Mesenchymal stem cell (in vitro differentiated cells and primary cell): Measurements from ENCODE around the gene TNPO2.

Source experiments
- DNase-seq: peaks from one replicate; pipeline ENCODE4 v3.0.0-alpha.2; 2013
- H2AFZ ChIP-seq: one replicate; pipeline ENCODE4 v1.6.1; 2013; ENCODE audit warnings: low read depth, mild to moderate bottlenecking, control low read depth, inconsistent platforms, low read length, moderate library complexity
- H2AK5ac ChIP-seq: 2 replicates; pipeline ENCODE4 v1.6.1; 2013; ENCODE audit warnings: low read length, moderate library complexity, mild to moderate bottlenecking, inconsistent platforms; ENCODE audit not compliant: severe bottlenecking
- H2BK120ac ChIP-seq: one replicate; pipeline ENCODE4 v1.6.1; 2013; ENCODE audit warnings: low read depth, mild to moderate bottlenecking, inconsistent platforms, low read length, moderate library complexity
- H2BK12ac ChIP-seq, 2 experiments: one replicate each; pipeline ENCODE4 v1.6.1; 2013; ENCODE audit warnings: inconsistent platforms in 2 of 2, low read length in 2 of 2, mild to moderate bottlenecking in 2 of 2, moderate library complexity in 2 of 2, control low read depth in 1 of 2
- H2BK15ac ChIP-seq: one replicate; pipeline ENCODE4 v1.6.1; 2013; ENCODE audit warnings: mild to moderate bottlenecking, low read depth, inconsistent platforms; ENCODE audit not compliant: poor library complexity, severe bottlenecking
- H2BK5ac ChIP-seq: 2 replicates; pipeline ENCODE4 v1.6.1; 2013; ENCODE audit warnings: low read depth, mild to moderate bottlenecking, low read length, control low read depth, inconsistent platforms; ENCODE audit not compliant: poor library complexity, severe bottlenecking
- H3K14ac ChIP-seq, 2 experiments: one replicate each; pipeline ENCODE4 v1.6.1; 2013; ENCODE audit warnings: inconsistent platforms in 2 of 2, low read length in 2 of 2, control low read depth in 1 of 2, mild to moderate bottlenecking in 1 of 2, moderate library complexity in 1 of 2
- H3K18ac ChIP-seq, 2 experiments: one replicate each; pipeline ENCODE4 v1.6.1; 2013; ENCODE audit warnings: inconsistent platforms in 2 of 2, low read length in 2 of 2, control low read depth in 1 of 2, low read depth in 1 of 2, mild to moderate bottlenecking in 1 of 2
- H3K23ac ChIP-seq, 2 experiments: one replicate each; pipeline ENCODE4 v1.6.1; 2013; ENCODE audit warnings: inconsistent platforms in 2 of 2, low read length in 2 of 2, mild to moderate bottlenecking in 2 of 2, moderate library complexity in 2 of 2, control low read depth in 1 of 2
- H3K27ac ChIP-seq: 2 replicates; pipeline ENCODE4 v1.5.1; 2013; ENCODE audit warnings: mild to moderate bottlenecking, moderate library complexity, low read length, control low read depth, inconsistent platforms; ENCODE audit not compliant: poor library complexity, severe bottlenecking
- H3K27me3 ChIP-seq, 2 experiments: 2 replicates each; pipeline versions ENCODE4 v1.6.1 to v1.7.0; 2013; ENCODE audit warnings: low read length in 2 of 2, mild to moderate bottlenecking in 2 of 2, moderate library complexity in 2 of 2, control low read depth in 1 of 2, inconsistent platforms in 1 of 2; ENCODE audit not compliant: control insufficient read depth in 1 of 2, insufficient read depth in 1 of 2
- H3K36me3 ChIP-seq, 2 experiments: 2 replicates each; pipeline versions ENCODE4 v1.6.1 to v1.7.0; 2013; ENCODE audit warnings: low read length in 2 of 2, control low read depth in 1 of 2, inconsistent platforms in 1 of 2, low read depth in 1 of 2, mild to moderate bottlenecking in 1 of 2; ENCODE audit not compliant: insufficient read depth in 2 of 2, control insufficient read depth in 1 of 2
- H3K4ac ChIP-seq, 2 experiments: one replicate each; pipeline ENCODE4 v1.6.1; 2013; ENCODE audit warnings: inconsistent platforms in 2 of 2, low read length in 2 of 2, mild to moderate bottlenecking in 2 of 2, moderate library complexity in 2 of 2, control low read depth in 1 of 2, low read depth in 1 of 2
- H3K4me1 ChIP-seq: 2 replicates; pipeline ENCODE4 v1.6.1; 2013; ENCODE audit warnings: low read depth, low read length, control low read depth; ENCODE audit not compliant: control insufficient read depth, insufficient read depth
- H3K4me2 ChIP-seq: 2 replicates; pipeline ENCODE4 v1.6.1; 2013; ENCODE audit warnings: low read length, mild to moderate bottlenecking, inconsistent platforms; ENCODE audit not compliant: poor library complexity, severe bottlenecking
- H3K4me3 ChIP-seq, 2 experiments: 2 replicates each; pipeline versions ENCODE4 v1.5.1 to v1.7.0; 2013; ENCODE audit warnings: low read length in 2 of 2, mild to moderate bottlenecking in 2 of 2, control low read depth in 1 of 2, low read depth in 1 of 2; ENCODE audit not compliant: insufficient read depth in 1 of 2
- H3K79me1 ChIP-seq: replicated peaks from 2 replicates; pipeline ENCODE4 v1.6.1; 2013; ENCODE audit warnings: mild to moderate bottlenecking, control low read depth, low read length, inconsistent platforms; ENCODE audit not compliant: poor library complexity, severe bottlenecking
- H3K9ac ChIP-seq: 2 replicates; pipeline ENCODE4 v1.7.0; 2013; ENCODE audit warnings: mild to moderate bottlenecking, low read length, moderate library complexity
- H3K9me3 ChIP-seq: 2 replicates; pipeline ENCODE4 v1.7.0; 2013; ENCODE audit warnings: mild to moderate bottlenecking, low read length; ENCODE audit not compliant: control insufficient read depth
- H4K8ac ChIP-seq: one replicate; pipeline ENCODE4 v1.6.1; 2013; ENCODE audit warnings: inconsistent platforms, mild to moderate bottlenecking, low read length, moderate library complexity
- H4K91ac ChIP-seq: one replicate; pipeline ENCODE4 v1.6.1; 2013; ENCODE audit warnings: mild to moderate bottlenecking, low read length, inconsistent platforms
- WGBS: methylation state at CpG from one replicate; pipeline ENCODE4 v1.1.7; 2013; ENCODE audit warnings: mixed read lengths; 5-methylcytosine and 5-hydroxymethylcytosine counted together

TNPO2 gene

GRCh38 chr19:12689581-12690216, 34.0 kb downstream of the TNPO2 start:
- Histone ChIP-seq H2BK12ac (no peak overlapping the region), H3K14ac (no peak overlapping the region), H2BK5ac (no peak overlapping the region), H3K27me3 (no peaks in the 10 kb centered on the region), H2BK120ac (no peak overlapping the region), H3K23ac (no peak overlapping the region), H4K8ac (peak overlapping the region; percentile 19), H3K4me3 (no peak overlapping the region), H3K36me3 (peaks cover 35 to 44% of the 10 kb centered on the region in 2 experiments), H2BK15ac (no peak overlapping the region), H3K9me3 (no peaks in the 10 kb centered on the region), H3K27ac (no peak overlapping the region), H3K9ac (no peak overlapping the region), H3K18ac (no peak overlapping the region), H2AK5ac (no peak overlapping the region), H3K4me2 (no peak overlapping the region), H4K91ac (no peak overlapping the region), H3K4ac (no peak overlapping the region), H3K79me1 (peaks cover 12% of the 10 kb centered on the region), H2AFZ (no peak overlapping the region), H3K4me1 (peaks cover 2% of the 10 kb centered on the region)
- DNase-seq: no peak
- 87% methylated on average over 24 of the region's 26 CpGs for WGBS

GRCh38 chr19:12689012-12689411, 34.7 kb downstream of the TNPO2 start:
- H2BK15ac ChIP-seq: no peak overlapping the region
- no peak overlapping the region for H3K4ac ChIP-seq
- no peak overlapping the region for H3K18ac ChIP-seq
- H3K9me3 ChIP-seq: no peaks in the 10 kb centered on the region
- H3K9ac ChIP-seq: no peak overlapping the region
- H2BK5ac ChIP-seq: no peak overlapping the region
- no peak overlapping the region for H3K4me2 ChIP-seq
- H2AFZ ChIP-seq: no peak overlapping the region
- no peak overlapping the region for H3K4me3 ChIP-seq
- no peak overlapping the region for H3K23ac ChIP-seq
- DNase-seq: no peak
- 90% methylated on average over 12 of the region's 12 CpGs for WGBS
- H2AK5ac ChIP-seq: no peak overlapping the region
- H2BK120ac ChIP-seq: no peak overlapping the region
- H2BK12ac ChIP-seq: no peak overlapping the region
- peaks cover 9% of the 10 kb centered on the region for H3K79me1 ChIP-seq
- no peak overlapping the region for H4K91ac ChIP-seq
- H3K27me3 ChIP-seq: no peaks in the 10 kb centered on the region
- H4K8ac ChIP-seq: no peak overlapping the region
- H3K27ac ChIP-seq: no peak overlapping the region
- peaks cover 32 to 41% of the 10 kb centered on the region in 2 experiments for H3K36me3 ChIP-seq
- H3K14ac ChIP-seq: no peak overlapping the region
- H3K4me1 ChIP-seq: no peaks in the 10 kb centered on the region

DNA sequence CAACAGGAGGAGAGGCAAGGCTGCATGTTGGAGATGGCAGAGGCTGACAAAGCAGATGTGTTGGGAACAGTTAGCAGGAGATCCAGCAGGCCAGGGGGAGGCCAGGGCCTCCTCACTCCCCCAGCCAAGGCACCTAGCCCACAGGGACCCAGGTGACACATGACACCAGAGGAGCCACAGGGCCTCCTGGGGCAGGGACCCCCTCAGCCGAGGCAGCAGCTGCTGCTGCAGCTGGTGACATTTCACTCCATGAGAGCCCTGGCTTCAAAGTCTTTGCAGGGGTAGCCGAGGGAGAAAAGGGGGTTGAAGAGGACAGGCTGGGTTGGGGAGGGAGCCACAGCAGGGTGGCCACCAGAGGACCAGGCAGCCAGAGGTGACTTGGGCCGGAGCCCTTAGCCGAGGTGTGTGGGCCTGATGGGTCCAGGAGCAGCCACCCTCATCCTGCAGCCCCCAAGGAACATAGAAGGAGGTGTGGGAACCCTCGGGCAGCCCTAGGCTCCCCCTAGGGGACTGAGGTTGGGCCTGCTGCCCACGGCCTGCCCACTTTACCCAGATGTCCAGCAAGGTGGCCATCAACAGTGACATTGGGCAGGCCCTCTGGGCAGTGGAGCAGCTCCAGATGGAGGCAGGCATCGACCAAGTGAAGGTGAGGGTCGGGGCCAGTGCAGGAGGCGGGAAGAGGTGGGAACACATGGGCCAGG, 36.1 kb downstream of the TNPO2 start, which contains the start of gene GNG14:
Gene GNG14 (plus strand): TSS at position 503 of the 701 bp plus-strand sequence. CDS start 51 bp downstream, at position 554.
- H3K79me1 ChIP-seq: peaks cover 9% of the 10 kb centered on the region
- H3K18ac ChIP-seq: no peak within 1 kb of the TSS
- no peak within 1 kb of the TSS for H4K91ac ChIP-seq
- no peak within 1 kb of the TSS for H3K4me2 ChIP-seq
- no peak within 1 kb of the TSS for H2AFZ ChIP-seq
- H3K23ac ChIP-seq: no peak within 1 kb of the TSS
- H2BK15ac ChIP-seq: no peak within 1 kb of the TSS
- H2BK120ac ChIP-seq: no peak within 1 kb of the TSS
- H3K4me1 ChIP-seq: no peaks in the 10 kb centered on the region
- no peak within 1 kb of the TSS for H3K4ac ChIP-seq
- peak within 1 kb of the TSS; percentile 16 for H4K8ac ChIP-seq
- H3K9me3 ChIP-seq: no peaks in the 10 kb centered on the region
- no peak within 1 kb of the TSS for H2AK5ac ChIP-seq
- no peak within 1 kb of the TSS for H2BK12ac ChIP-seq
- no peak within 1 kb of the TSS for H3K14ac ChIP-seq
- peaks cover 26 to 37% of the 10 kb centered on the region in 2 experiments for H3K36me3 ChIP-seq
- H3K27me3 ChIP-seq: no peaks in the 10 kb centered on the region
- 97% methylated on average over 9 of the region's 9 CpGs for WGBS
- no peak for DNase-seq
- no peak within 1 kb of the TSS for H3K9ac ChIP-seq
- no peak within 1 kb of the TSS for H2BK5ac ChIP-seq
- no peak within 1 kb of the TSS for H3K27ac ChIP-seq
- no peak within 1 kb of the TSS for H3K4me3 ChIP-seq

GRCh38 chr19:12685831-12686230, 37.9 kb downstream of the TNPO2 start:
- Histone ChIP-seq H3K23ac (no peak overlapping the region), H3K4ac (no peak overlapping the region), H3K4me1 (no peaks in the 10 kb centered on the region), H3K27me3 (no peaks in the 10 kb centered on the region), H3K4me2 (no peak overlapping the region), H3K4me3 (no peak overlapping the region), H2BK120ac (no peak overlapping the region), H4K91ac (no peak overlapping the region), H2AK5ac (no peak overlapping the region), H3K27ac (no peak overlapping the region), H2BK15ac (no peak overlapping the region), H2AFZ (no peak overlapping the region), H3K14ac (no peak overlapping the region), H4K8ac (no peak overlapping the region), H3K9me3 (no peaks in the 10 kb centered on the region), H3K79me1 (peaks cover 4% of the 10 kb centered on the region), H3K18ac (no peak overlapping the region), H3K9ac (no peak overlapping the region), H2BK12ac (no peak overlapping the region), H3K36me3 (peaks cover 19 to 30% of the 10 kb centered on the region in 2 experiments), H2BK5ac (no peak overlapping the region)
- no peak for DNase-seq
- 92% methylated on average over 3 of the region's 3 CpGs for WGBS
